HG03558 (cell line): ENCODE results near the gene MEGF11.
A peak's percentile ranks its signal among the peaks of the same experiment; 100 is the strongest.
"Not testable (repeated sequence)": the region's sequence is repeated elsewhere in the genome, so short reads cannot be mapped to it uniquely, and the experiment has no call there.

Source experiments
- ATAC-seq: cut with Tn5 transposase; IDR thresholded peaks from one replicate; pipeline ENCODE4 v1.9.1; 2021; ENCODE audit warnings: moderate number of reproducible peaks; ENCODE audit not compliant: unreplicated experiment; ENCODE audit errors: extremely low read depth

Gene MEGF11

DNA sequence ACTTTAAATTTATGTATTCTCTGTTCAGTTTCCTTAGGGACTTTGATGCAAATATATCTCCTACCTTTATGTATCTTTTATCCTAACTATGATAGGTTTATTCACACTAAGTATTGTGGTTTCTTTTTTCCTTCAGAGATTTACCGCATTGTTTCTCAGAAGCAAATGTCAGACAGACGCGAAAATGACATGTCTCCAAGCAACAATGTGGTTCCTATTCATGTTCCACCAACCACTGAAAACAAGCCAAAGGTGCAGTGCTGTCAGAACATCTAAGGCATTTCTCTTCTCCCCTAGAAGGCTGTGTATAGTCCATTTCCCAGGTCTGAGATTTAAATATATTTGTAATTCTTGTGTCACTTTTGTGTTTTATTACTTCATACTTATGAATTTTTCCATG is 366.0 kb downstream of the MEGF11 start:
- no peak for ATAC-seq

DNA sequence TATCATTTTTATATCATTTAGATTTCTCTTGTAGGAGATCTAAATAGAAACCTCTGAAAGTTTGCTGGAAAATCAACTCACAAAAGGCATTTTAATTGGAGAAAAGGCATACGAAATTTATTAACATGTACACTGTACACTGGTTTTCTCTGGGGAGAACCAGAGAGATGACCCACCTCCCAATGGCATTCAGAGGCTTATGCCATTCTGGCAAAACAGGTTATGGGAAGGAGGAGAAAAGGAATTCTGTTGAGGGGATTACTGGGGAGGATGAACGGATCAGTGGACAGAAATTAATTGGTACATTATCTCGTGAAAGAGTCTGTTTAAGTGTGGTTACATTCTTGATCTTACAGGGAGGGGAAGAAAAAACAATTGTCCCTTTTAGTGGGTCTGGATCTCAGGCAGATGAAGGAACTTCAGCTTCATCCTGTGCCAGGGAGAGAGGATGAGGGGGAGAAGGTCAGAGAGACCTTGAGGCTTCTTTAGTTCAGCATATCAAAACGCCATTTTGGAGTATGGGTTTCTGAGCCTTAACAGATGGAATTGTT is 367.8 kb downstream of the MEGF11 start:
- ATAC-seq, result no peak

DNA sequence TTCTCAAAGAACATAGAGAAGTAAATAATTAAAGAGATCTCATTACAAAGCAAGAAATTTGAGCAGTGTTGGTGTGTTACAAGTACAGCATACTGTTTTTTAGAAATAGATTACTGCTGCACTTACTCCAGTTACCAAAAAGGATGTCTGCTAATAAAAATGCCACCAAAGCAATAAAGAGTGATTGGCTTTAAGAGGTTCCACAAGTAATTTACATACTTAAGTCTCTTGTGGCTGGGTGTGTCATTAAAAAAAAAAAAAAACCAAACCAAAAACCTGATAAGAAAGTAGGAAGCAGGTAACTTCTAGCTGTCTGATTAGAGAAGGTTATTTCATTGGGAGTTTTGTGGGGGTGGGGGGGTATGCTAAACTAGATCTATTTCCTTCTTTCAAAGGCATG is 369.0 kb downstream of the MEGF11 start:
- ATAC-seq, result no peak

DNA sequence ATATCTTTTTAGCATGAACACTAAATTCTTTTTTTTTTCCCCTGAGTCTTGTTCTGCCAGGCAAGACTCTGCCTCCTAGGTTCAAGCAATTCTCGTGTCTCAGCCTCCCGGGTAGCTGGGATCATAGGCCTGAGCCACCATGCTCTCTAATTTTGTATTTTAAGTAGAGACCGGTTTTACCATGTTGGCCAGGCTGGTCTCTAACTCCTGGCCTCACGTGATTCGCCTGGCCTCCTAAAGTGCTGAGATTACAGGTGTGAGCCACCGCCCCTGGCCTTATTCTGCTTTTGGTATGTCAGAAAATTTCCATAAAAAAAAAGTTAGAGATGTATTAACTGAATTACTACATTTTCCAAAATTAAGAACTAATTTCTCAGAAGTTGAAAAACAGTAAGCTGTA is 370.0 kb downstream of the MEGF11 start:
- no peak for ATAC-seq

DNA sequence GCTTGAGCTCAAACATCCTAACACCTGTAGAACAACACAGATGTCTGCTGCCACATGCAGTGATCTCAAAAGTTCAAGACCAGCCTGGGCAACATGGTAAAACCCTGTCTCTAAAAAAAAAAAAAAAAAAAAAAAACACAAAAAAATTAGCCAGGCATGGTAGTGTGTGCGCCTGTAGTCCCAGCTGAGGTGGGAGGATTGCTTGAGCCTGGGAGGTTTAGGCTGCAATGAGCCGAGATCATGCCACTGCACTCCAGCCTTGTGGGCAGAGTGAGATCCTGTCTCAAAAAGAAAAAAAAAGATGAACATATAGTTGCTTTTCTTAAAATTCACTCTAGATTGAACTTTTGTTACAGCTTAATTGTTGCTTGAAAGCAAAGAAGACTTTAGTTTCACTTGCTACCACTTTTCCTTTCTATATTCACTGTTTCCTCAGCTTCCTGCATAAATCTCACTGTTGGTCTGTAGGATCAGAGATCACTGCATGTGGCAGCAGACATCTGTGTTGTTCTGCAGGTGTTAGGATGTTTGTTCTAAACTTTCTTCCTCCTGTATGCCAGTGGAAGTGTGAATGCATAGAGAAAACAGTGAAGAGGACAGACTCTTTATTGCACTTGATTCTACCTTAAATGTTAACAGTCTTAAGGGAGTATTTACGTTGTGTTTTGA is 371.6 kb downstream of the MEGF11 start:
- no peak for ATAC-seq

DNA sequence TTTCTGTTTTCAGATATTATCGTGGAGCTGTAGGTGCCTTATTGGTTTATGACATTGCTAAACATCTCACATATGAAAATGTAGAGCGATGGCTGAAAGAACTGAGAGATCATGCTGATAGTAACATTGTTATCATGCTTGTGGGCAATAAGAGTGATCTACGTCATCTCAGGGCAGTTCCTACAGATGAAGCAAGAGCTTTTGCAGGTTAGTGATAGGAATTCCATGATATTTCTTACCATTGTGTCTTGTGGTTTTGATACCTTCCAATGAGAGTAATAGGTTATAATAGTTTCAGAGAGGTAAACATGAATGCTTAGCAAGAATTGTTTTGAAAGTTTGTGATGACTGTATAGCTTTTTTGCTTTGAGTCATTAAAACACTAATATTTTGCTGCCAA is 375.8 kb downstream of the MEGF11 start:
- no peak for ATAC-seq

DNA sequence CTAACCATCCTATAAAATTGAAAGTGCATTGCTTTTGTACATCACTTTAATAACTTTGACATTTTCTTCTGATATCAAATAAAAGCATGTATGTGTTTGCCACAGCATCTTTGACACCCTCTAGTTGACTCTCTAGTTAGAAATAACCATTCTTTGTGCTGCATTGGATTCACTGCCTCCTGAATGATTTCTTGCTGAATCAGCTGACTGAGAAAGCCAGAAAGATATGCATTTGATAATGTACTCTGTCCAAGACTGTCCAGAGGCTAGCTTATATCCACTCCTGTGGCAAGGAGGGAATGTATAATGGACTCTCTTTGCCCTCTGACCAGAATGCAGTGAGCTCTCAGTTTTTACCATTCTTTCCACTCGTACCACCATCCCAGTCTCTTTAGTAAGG is 378.1 kb downstream of the MEGF11 start:
- no peak for ATAC-seq

DNA sequence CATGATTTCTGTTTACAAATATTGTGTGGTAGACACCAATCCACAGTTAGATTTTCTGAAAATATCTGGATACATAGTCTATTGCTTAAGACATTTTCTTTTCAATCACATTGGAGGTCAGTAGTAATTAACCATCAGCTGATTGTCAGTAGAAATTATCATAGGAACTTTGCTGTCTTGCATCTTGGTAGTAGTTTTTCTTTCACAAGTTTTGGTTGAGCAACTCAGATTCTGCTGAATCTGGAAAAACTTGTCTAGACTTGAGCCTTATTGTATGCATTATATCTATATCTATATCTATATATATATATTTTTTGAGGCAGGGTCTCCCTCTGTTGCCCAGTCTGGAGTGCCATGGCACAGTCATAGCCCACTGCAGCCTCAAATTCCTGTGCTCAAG is 380.3 kb downstream of the MEGF11 start:
- ATAC-seq, result no peak

DNA sequence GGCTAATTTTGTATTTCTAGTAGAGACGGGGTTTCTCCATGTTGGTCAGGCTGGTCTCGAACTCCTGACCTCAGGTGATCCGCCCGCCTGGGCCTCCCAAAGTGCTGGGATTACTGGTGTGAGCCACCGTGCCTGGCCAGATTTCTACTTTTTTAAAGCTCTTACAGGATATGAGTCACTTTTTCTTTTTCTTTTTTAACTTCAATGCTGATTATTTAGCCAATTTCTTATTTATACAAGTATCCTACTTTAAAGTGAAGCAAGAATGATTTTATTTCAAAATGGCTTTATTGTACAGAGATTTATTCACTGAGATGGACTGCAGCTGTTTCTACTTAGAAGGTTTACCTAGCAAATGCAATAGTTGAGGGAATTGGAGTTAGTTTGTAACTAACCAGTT is 381.0 kb downstream of the MEGF11 start:
- not testable (repeated sequence) for ATAC-seq

DNA sequence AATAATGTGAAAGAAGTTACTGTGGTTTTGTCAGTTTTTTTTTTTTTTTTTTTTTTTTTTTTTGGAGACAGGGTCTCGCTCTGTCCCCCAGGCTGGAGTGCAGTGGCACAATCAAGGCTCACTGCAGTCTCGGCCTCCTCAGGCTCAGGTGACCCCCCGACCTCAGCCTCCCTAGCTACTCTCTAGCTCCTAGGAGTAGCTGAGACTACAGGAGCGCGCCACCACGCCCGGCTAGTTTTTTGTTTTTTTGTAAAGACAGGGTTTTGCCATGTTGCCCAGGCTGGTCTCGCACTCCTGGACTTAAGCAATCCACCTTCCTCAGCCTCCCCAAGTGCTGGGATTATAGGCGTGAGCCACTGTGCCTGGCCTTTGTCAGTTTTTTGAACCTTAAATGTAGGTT is 381.7 kb downstream of the MEGF11 start:
- ATAC-seq, result not testable (repeated sequence)

DNA sequence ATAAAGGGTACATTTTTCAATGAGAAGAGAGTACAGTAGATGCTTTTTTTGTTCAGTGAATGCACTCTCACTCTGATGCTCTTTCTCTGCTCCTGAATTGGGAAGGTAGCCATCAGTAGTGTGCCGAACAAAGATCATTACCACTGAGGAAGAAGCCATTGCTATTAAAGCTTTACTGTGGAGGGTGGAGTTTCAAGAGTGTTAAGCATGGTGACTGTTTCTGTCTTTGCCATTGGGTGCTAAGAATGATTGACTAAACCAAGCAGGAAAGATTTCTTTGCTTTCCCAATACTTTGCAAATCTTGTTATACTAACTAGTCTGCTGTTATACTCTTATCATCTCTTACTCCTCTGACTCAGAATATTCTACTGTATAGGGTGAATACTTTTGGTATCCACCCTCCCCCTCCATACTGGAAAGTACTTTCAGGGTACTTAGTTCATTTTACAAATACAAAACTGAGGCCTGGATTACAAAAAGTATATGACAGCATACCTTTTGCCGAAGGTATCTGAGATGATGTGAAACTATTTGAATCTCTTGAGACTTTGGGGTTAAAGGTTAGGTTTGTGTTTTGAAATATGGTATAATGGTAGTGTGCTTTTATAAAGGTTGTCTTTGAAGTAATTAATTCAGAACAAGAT is 382.5 kb downstream of the MEGF11 start:
- no peak for ATAC-seq

DNA sequence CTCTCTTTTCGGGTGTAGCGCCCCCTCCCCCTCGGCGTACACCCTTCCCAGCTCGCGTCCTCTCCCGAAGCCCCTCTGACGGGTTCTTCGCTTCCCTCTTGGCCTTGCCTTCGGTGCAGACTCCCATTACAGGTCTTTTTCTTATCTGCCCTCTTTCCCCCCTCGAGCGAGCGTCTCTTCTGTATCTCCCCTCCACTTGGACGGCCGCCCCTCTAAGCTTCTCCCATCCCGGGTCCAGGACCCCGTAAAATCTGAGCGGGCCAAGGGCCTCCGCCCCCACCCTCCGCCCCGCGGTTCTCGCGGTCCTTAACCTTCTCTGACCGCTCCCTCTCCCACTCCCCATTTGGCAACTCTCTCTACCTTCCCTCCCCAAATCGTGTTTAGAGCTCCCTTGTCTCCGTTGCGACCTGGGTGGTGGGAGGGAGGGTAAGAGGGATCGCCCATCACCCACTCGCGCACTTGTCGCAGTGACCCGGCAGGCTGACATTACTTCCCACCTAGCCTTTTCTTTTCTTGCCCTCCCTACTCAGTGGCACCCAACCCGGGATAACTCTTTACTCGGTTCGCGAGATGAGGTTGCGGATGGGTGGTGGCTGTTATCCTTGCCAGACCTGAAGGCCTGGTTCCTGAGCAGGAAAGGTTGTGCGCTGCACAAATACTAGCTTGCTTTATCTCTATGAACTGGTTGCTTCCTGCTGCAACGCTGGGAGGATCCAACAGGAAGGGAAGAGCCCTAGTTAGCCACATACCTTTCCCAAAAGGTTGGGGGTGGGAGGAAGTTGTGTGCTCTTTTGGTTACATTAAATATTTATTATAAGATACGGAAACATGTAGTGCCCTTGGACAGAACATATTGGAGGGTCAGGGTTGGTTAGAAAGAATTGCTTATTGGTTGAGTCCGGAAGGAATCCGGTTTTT is 383.3 kb downstream of the MEGF11 start:
- no peak for ATAC-seq

DNA sequence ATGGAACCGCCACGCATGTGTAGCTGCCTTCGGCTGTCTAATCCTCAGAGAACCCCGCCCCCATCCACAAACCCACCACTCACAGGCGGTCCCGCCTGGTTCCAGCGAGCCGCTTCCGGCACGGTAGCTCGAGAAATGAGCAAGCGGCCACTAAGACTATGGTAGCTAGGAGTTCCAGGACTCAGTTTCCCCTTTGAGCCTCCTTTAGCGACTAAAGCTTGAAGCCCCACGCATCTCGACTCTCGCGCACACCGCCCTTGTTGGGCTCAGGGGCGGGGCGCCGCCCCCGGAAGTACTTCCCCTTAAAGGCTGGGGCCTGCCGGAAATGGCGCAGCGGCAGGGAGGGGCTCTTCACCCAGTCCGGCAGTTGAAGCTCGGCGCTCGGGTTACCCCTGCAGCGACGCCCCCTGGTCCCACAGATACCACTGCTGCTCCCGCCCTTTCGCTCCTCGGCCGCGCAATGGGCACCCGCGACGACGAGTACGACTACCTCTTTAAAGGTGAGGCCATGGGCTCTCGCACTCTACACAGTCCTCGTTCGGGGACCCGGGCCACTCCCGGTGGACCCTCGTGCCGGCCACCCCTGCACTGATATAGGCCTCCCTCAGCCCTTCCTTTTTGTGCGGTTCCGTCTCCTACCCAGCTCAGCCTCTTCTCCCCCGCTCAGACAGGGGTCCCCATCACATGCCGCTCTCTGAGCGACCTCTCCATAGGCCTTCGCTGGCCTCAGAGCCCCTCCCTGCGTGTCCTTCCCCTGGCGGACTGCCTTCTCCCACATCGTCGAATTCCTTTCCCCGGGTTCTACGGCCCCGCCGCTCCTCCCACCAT is 384.2 kb downstream of the MEGF11 start, which contains the start of gene RAB11A:
Gene RAB11A (plus strand): TSS at position 366 of the 828 bp plus-strand sequence. CDS start 95 bp downstream, at position 461.
- ATAC-seq, result peak; percentile 43

DNA sequence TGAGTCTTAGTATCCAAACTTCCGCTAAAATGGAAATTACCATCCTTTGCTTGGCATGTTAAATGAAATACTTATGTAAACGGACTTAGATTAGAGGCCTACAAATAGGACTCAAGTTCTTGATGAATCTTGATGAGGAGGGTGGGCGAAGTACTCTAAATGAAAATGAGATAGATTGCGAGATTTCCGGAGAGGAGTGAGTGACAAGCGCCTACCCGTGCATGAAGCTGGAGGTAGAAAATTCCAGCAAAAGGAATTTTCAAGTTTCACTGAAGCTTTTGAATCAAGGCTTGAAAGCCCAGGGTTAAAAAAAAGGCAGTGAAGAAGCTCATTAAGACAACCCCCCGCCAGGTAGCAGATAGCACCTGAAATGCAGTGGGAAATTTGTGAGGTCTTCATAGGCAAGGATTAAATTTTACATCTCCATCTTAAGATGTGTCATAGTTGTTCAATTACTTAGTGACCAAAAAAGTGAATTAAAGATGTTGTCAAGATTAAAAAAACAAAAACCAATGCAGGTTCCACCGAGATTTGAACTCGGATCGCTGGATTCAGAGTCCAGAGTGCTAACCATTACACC is 384.9 kb downstream of the MEGF11 start:
- no peak for ATAC-seq

DNA sequence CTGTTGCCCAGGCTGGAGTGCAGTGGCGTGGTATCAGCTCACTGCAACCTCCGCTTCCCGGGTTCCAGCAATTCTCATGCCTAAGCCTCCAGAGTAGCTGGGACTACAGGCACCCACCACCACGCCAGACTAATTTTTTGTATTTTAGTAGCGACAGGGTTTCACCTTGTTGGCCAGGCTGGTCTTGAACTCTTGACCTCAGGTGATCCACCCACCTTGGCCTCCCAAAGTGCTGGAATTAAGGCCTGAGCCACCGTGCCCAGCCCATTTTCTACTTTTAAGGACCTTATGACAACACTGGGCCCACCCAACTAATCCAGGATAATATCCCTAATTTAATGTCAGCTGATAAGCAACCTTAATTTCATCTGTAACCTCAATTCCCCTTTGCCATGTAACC is 385.6 kb downstream of the MEGF11 start:
- not testable (repeated sequence) for ATAC-seq

DNA sequence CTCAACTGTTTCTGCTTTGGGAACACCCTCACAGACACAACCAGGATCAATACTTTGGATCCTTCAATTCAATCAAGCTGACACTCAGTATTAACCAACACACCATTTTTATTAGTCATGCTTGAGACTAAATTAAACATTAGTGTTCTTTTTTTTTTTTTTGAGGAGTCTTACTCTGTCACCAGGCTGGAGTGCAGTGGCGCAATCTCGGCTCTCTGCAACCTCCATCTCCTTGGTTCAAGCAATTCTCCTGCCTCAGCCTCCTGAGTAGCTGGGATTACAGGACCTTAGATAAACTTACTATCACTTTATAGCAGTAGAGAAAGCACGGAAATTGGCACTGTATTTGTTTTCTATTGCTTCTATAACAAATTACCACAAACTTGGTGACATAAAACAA is 386.3 kb downstream of the MEGF11 start:
- ATAC-seq, result no peak

DNA sequence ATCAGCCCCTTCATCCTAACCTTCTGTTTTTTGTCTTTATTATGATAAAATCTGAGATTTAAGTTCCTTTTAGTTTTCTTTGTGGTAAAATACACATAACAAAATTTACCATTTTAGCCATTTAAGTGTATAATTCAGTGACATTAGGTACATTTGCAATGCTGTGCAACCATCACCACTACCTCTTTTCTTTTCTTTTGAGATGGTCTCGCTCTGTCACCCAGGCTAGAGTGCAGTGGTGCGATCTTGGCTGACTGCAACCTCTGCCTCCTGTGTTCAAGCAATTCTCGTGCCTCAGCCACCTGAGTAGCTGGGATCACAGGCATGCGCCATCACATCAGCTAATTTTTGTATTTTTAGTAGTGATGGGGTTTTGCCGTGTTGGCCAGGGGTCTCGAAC is 390.4 kb downstream of the MEGF11 start:
- no peak for ATAC-seq

DNA sequence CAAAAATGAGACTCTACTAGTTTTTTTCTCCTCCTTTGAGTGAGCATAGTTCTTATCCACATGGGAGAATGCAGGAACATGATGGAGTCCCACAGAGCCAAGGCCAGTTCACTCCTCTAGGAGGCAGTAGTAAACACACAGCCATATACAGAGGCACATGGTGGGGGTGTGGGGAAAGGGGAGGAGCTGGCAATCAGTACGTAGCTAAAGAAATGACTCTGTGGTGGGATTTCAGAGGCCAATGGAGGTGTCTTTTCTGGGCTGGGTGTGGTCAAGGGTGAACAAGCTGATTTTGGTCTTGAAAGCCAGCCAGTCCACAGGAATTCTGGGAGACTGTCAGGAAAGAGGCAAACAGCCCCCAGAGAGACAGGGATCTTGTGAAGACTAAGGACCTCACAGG is 390.9 kb downstream of the MEGF11 start:
- no peak for ATAC-seq

DNA sequence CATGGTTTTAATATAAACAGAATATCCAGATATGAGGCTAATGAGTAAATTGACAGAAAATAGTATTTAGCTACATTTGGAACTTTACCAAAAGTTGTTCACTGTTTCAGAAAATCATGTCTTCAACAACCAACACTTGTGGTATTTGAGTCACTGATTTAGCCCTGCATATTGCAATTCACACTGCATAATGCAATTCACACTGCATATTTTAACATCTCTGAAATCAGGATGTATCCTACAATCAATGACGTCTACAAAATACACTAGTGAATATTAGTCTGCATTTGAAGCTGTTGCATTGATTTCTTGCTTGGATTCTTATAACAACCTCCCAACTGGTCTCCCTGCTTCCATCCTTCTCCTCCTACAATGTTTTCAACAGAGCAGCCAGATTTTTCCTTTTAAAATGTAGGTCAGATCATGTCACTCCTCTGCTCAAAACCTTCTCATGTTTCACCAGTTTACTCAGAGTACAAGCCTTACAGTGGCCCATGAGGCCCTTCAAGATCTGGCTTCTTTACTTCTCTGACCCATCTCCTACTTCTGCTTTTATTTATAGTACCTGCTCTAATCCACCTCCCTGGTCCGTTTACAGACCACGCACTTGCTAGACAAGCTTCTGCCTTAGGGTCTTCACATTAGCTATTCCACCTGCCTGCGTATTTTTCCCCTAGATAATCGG is 395.7 kb downstream of the MEGF11 start:
- no peak for ATAC-seq
